K562 (cell line): ENCODE measurements around the gene GAPT. TPM values are rescaled to one million over a fixed set of nuclear protein-coding genes. Genes with fewer than 3 reads are reported as not detected.

ENCODE experiments used
- ATAC-seq: fragments of 200-7000 bp; cut with Tn5 transposase; 3 replicates; pipeline ENCODE4 v1.9.1; 2020; ENCODE audit warnings: moderate library complexity
- BruUV-seq: library from RNA; stranded (reverse); fragments of 400-500 nt; replicated peaks from 2 replicates; lab custom pipeline; 2021; lab: Mats Ljungman, UMichigan
- CTCF ChIA-PET: fragments of 300-600 bp; formaldehyde crosslinking; extraction: SDS; loops from one replicate; lab custom pipeline; 2021; ENCODE audit warnings: low intra/inter-chr PET ratio; lab: Yijun Ruan, JAX
- POLR2A ChIA-PET: fragments of 300-600, 350-650 bp; sonication (Branson Sonifier 250); formaldehyde crosslinking; extraction: SDS; loops from one replicate; lab custom pipeline; 2021; ENCODE audit warnings: antibody characterized with exemption, inconsistent platforms; lab: Yijun Ruan, JAX
- DNase-seq, 4 experiments: peaks; one replicate each; pipeline versions ENCODE4 v3.0.0 to v3.0.0-alpha.2; 2011 to 2018; ENCODE audit warnings: low spot score in 3 of 4, mixed read lengths in 3 of 4; ENCODE audit errors: extremely low read depth in 1 of 4
- FAIRE-seq: peaks from 2 replicates; lab custom pipeline; 2011; peaks lifted over from hg19 to GRCh38; lab: Jason Lieb, UNC
- H2AFZ ChIP-seq: 2 replicates; pipeline ENCODE4 v1.6.0; 2011; ENCODE audit warnings: low read depth, low read length, control low read depth, inconsistent platforms
- H3K27ac ChIP-seq: fragments of 200-600 bp; 3 replicates; pipeline ENCODE4 v1.8.0; 2011; ENCODE audit warnings: low read depth, mild to moderate bottlenecking, control low read depth, inconsistent platforms, low read length, moderate library complexity, mixed read lengths; ENCODE audit errors: extremely low read depth
- H3K27me3 ChIP-seq, 2 experiments: fragments of 300-600 bp in 1 of 2; 2 replicates in 1 of 2; 3 replicates in 1 of 2; pipeline versions ENCODE4 v1.6.0 to v1.8.0; 2011; ENCODE audit warnings: inconsistent platforms in 2 of 2, low read length in 2 of 2, mild to moderate bottlenecking in 1 of 2, mixed read lengths in 1 of 2, moderate library complexity in 1 of 2; ENCODE audit not compliant: control insufficient read depth in 2 of 2, insufficient read depth in 2 of 2
- H3K36me3 ChIP-seq: fragments of 300-600 bp; 3 replicates; pipeline ENCODE4 v1.8.0; 2011; ENCODE audit warnings: mild to moderate bottlenecking, low read length, inconsistent platforms; ENCODE audit not compliant: control insufficient read depth, insufficient read depth
- H3K4me1 ChIP-seq, 2 experiments: fragments of 200-600 bp in 1 of 2; replicated peaks in 1 of 2; 2 replicates in 1 of 2; 3 replicates in 1 of 2; pipeline versions ENCODE4 v1.5.1 to v1.8.0; 2011; ENCODE audit warnings: inconsistent platforms in 2 of 2, low read length in 2 of 2, mild to moderate bottlenecking in 1 of 2, mixed read lengths in 1 of 2, moderate library complexity in 1 of 2; ENCODE audit not compliant: control insufficient read depth in 2 of 2, insufficient read depth in 2 of 2
- H3K4me2 ChIP-seq: 2 replicates; pipeline ENCODE4 v1.6.1; 2011; ENCODE audit warnings: low read length, control low read depth, inconsistent platforms, mixed read lengths; ENCODE audit not compliant: insufficient read depth
- H3K4me3 ChIP-seq: fragments of 200-600 bp; sonication (generic), shearing (Covaris generic); 2 replicates; pipeline ENCODE4 v1.5.1; 2016; ENCODE audit warnings: control low read depth, inconsistent platforms
- H3K79me2 ChIP-seq: fragments of 200-600 bp; 3 replicates; pipeline ENCODE4 v1.8.0; 2011; ENCODE audit warnings: low read length, inconsistent platforms; ENCODE audit not compliant: control insufficient read depth, insufficient read depth
- H3K9ac ChIP-seq, 2 experiments: 2 replicates each; pipeline versions ENCODE4 v1.6.0 to v1.6.1; 2011; ENCODE audit warnings: low read depth in 2 of 2, low read length in 2 of 2, control low read depth in 1 of 2, inconsistent platforms in 1 of 2, mild to moderate bottlenecking in 1 of 2, mixed read lengths in 1 of 2; ENCODE audit not compliant: insufficient read depth in 1 of 2
- H3K9me1 ChIP-seq: one replicate; pipeline ENCODE4 v1.6.0; 2011; ENCODE audit warnings: inconsistent platforms, mild to moderate bottlenecking, low read length, moderate library complexity; ENCODE audit not compliant: control insufficient read depth, insufficient read depth
- H3K9me3 ChIP-seq: replicated peaks from 2 replicates; pipeline ENCODE4 v1.5.1; 2011; ENCODE audit warnings: low read depth, low read length, inconsistent platforms; ENCODE audit not compliant: control insufficient read depth, insufficient read depth
- H4K20me1 ChIP-seq: replicated peaks from 2 replicates; pipeline ENCODE4 v1.6.1; 2011; ENCODE audit warnings: low read length, inconsistent platforms, mixed read lengths; ENCODE audit not compliant: control insufficient read depth, insufficient read depth
- CSDE1 ChIP-seq, 2 experiments: fragments of 450-650 bp; IDR thresholded peaks; 2 replicates each; pipeline ENCODE4 v1.6.1; 2016; ENCODE audit warnings: mild to moderate bottlenecking in 1 of 2
- ETV5 ChIP-seq: sonication (generic); formaldehyde crosslinking; IDR thresholded peaks from 2 replicates; pipeline ENCODE4 v1.4.0; 2020; ENCODE audit warnings: low read depth, mild to moderate bottlenecking, missing genetic modification reagents
- KLF6 ChIP-seq: fragments of 250-450 bp; sonication (Bioruptor Pico); IDR thresholded peaks from 2 replicates; pipeline ENCODE4 v1.4.0; 2020; ENCODE audit warnings: mild to moderate bottlenecking, moderate library complexity, borderline replicate concordance
- MYC ChIP-seq, 2 experiments: fragments of 250-450 bp in 1 of 2; sonication (Bioruptor Pico) in 1 of 2; IDR thresholded peaks; 2 replicates each; pipeline versions ENCODE4 v1.5.1 to v1.6.1; 2012 to 2021; ENCODE audit warnings: low read depth in 2 of 2, borderline replicate concordance in 1 of 2, improper control_type of control experiment in 1 of 2, low read length in 1 of 2, mild to moderate bottlenecking in 1 of 2, moderate library complexity in 1 of 2
- NFYB ChIP-seq: IDR thresholded peaks from 2 replicates; pipeline ENCODE4 v1.6.1; 2011; ENCODE audit warnings: mild to moderate bottlenecking, moderate library complexity; ENCODE audit not compliant: insufficient read length; ENCODE audit errors: extremely low read depth
- PHF20 ChIP-seq: fragments of 450-650 bp; IDR thresholded peaks from 2 replicates; pipeline ENCODE4 v1.6.1; 2018; ENCODE audit not compliant: partially characterized antibody
- SNIP1 ChIP-seq: fragments of 450-650 bp; IDR thresholded peaks from 2 replicates; pipeline ENCODE4 v1.7.1; 2017; ENCODE audit warnings: low read depth, mild to moderate bottlenecking
- U2AF1 ChIP-seq: fragments of 200-400 bp; formaldehyde crosslinking; optimal IDR thresholded peaks from 2 replicates; pipeline ENCODE3; 2017; ENCODE audit warnings: mild to moderate bottlenecking, low read depth, low read length, moderate library complexity
- ZBTB1 ChIP-seq: sonication (generic); formaldehyde crosslinking; IDR thresholded peaks from 2 replicates; pipeline ENCODE4 v1.8.1; 2023; ENCODE audit warnings: missing genetic modification reagents, low read depth, mild to moderate bottlenecking, borderline replicate concordance
- ZBTB9 ChIP-seq: fragments of 450-650 bp; formaldehyde crosslinking; IDR thresholded peaks from 2 replicates; pipeline ENCODE4 v1.4.0; 2020; ENCODE audit warnings: mild to moderate bottlenecking, moderate library complexity
- WGBS: fragments of 100-300 bp; shearing (Covaris generic); methylation state at CpG from one replicate; pipeline ENCODE4 v1.1.6; 2016; ENCODE audit warnings: low coverage, mixed read lengths; ENCODE audit not compliant: insufficient coverage; ENCODE audit errors: missing lambda C conversion rate; 5-methylcytosine and 5-hydroxymethylcytosine counted together
- in situ Hi-C: fragments of 300-500 bp; cut with MboI; formaldehyde crosslinking; loops from 4 replicates; pipeline ENCODE4 v1.15.0; 2018; ENCODE audit warnings: inconsistent platforms, mixed read lengths
- intact Hi-C: fragments of 100-400 bp; cut with micrococcal nuclease; formaldehyde crosslinking; loops from 2 replicates; pipeline ENCODE4 v1.14.2; 2022
- polyA plus RNA-seq, 8 experiments: library from polyadenylated mRNA; depleted of rRNA in 4 of 8; stranded (reverse) in 5 of 8; unstranded in 3 of 8; fragments of >200 nt; fragmentation: Nextera tagmentation in 2 of 8; fragmentation: Illumina TruSeq in 1 of 8; extraction: Ambion mirVana in 2 of 8; extraction: Trizol in 1 of 8; gene quantifications; 2 replicates each; pipeline versions ENCODE4 v1.2.1 to v1.2.3, GENCODE V29; 2011 to 2014; ENCODE audit warnings: inconsistent platforms in 1 of 8, missing spikeins in 1 of 8
- total RNA-seq, 7 experiments: library from RNA; depleted of rRNA in 6 of 7; stranded (reverse); fragments of >200 nt in 6 of 7; fragmentation: Illumina TruSeq in 2 of 7; extraction: Trizol in 2 of 7; gene quantifications; 2 replicates each; pipeline versions ENCODE4 v1.2.1 to v1.2.3, GENCODE V29; 2011 to 2021; ENCODE audit warnings: low replicate concordance in 1 of 7

Gene GAPT
- total and polyA plus RNA-seq, 9 of the 15 experiments (the other 6 are each of a cell fraction or from before 2014, with no cell fraction given) = not detected

- H3K27me3 ChIP-seq = no peaks in the 10 kb centered on the region
- no peaks in the 10 kb centered on the region for H3K36me3 ChIP-seq
- H3K27ac ChIP-seq = no peak overlapping the region
- H3K4me2 ChIP-seq = no peak overlapping the region
- no peak overlapping the region for H3K9ac ChIP-seq
- CTCF ChIA-PET = no interaction called here
- H3K79me2 ChIP-seq = no peaks in the 10 kb centered on the region
- no peak for ATAC-seq
- in situ Hi-C loops = no loop called here
- no peaks in the 10 kb centered on the region for H4K20me1 ChIP-seq
- no peaks in the 10 kb centered on the region for H3K9me1 ChIP-seq
- H3K4me1 ChIP-seq = no peaks in the 10 kb centered on the region
- FAIRE-seq = no peak
- no peak overlapping the region for H2AFZ ChIP-seq
- H3K9me3 ChIP-seq = no peaks in the 10 kb centered on the region
- no peak for TF ChIP-seq MYC (IDR thresholded peaks at IDR 0.05; ENCODE audit: low read depth, low read length)
- TF ChIP-seq MYC (CRISPR knock-in tag; IDR thresholded peaks at IDR 0.05; ENCODE audit: borderline replicate concordance, low read depth) = no peak
- TF ChIP-seq ZBTB1 (CRISPR knock-in tag) = no peak
- peak; percentile 50 for TF ChIP-seq NFYB
- TF ChIP-seq, all 486 proteins: peak for 1
- no TSS peak for BruUV-seq
- WGBS = 28% methylated on average over 10 of the region's 10 CpGs
- intact Hi-C loops = no loop called here
- no peak for DNase-seq
- POLR2A ChIA-PET = no interaction called here
- H3K4me3 ChIP-seq = no peak overlapping the region
These were observed 45.2 kb upstream of the GAPT start for GRCh38 chr5:58446024-58446423.

GRCh38 chr5:58447226-58447625 is 44.0 kb upstream of the GAPT start:
- H3K9me3 ChIP-seq = no peaks in the 10 kb centered on the region
- CTCF ChIA-PET = no interaction called here
- POLR2A ChIA-PET = no interaction called here
- H3K9ac ChIP-seq = no peak overlapping the region
- no peak overlapping the region for H3K27ac ChIP-seq
- H3K27me3 ChIP-seq = no peaks in the 10 kb centered on the region
- 0% methylated on average over 2 of the region's 2 CpGs for WGBS
- no peaks in the 10 kb centered on the region for H3K9me1 ChIP-seq
- no peaks in the 10 kb centered on the region for H3K36me3 ChIP-seq
- BruUV-seq = no TSS peak
- H2AFZ ChIP-seq = no peak overlapping the region
- in situ Hi-C loops = no loop called here
- ATAC-seq (no peak), DNase-seq (no peak), FAIRE-seq (no peak)
- intact Hi-C loops = no loop called here
- no peak overlapping the region for H3K4me3 ChIP-seq
- no peaks in the 10 kb centered on the region for H4K20me1 ChIP-seq
- no peaks in the 10 kb centered on the region for H3K4me1 ChIP-seq
- no peaks in the 10 kb centered on the region for H3K79me2 ChIP-seq
- no peak overlapping the region for H3K4me2 ChIP-seq
- no peak for TF ChIP-seq PHF20
- no peak for TF ChIP-seq KLF6 (CRISPR knock-in tag)
- TF ChIP-seq ZBTB9 (CRISPR knock-in tag) = no peak
- TF ChIP-seq SNIP1 = no peak
- TF ChIP-seq CSDE1 (IDR thresholded peaks at IDR 0.05) = no peak
- no peak for TF ChIP-seq U2AF1
- TF ChIP-seq ETV5 (CRISPR knock-in tag) = no peak
